ENCODE data around the gene TGFBR3.

TGFBR3 gene

GRCh38 chr1:91640877-91641526 is 244.9 kb downstream of the TGFBR3 start:
- Histone ChIP-seq H3K36me3 (ENCODE audit: insufficient read depth, low read length) (no peaks in the 10 kb centered on the region), H2AFZ (ENCODE audit: low read depth, low read length) (no peak overlapping the region), H3K4me3 (ENCODE audit: low read length) (no peak overlapping the region), H3K27me3 (ENCODE audit: insufficient read depth, low read length) (no peaks in the 10 kb centered on the region), H3K4me1 (ENCODE audit: insufficient read depth, low read length) (peaks cover 11% of the 10 kb centered on the region), H3K9me3 (ENCODE audit: low read length) (no peaks in the 10 kb centered on the region)

GRCh38 chr1:91637539-91637994 is 248.4 kb downstream of the TGFBR3 start:
- H2AFZ ChIP-seq (ENCODE audit: low read depth, low read length): no peak overlapping the region
- H3K4me1 ChIP-seq (ENCODE audit: insufficient read depth, low read length): peaks cover 2% of the 10 kb centered on the region
- no peaks in the 10 kb centered on the region for H3K27me3 ChIP-seq (ENCODE audit: insufficient read depth, low read length)
- no peaks in the 10 kb centered on the region for H3K36me3 ChIP-seq (ENCODE audit: insufficient read depth, low read length)
- no peaks in the 10 kb centered on the region for H3K9me3 ChIP-seq (ENCODE audit: low read length)
- H3K4me3 ChIP-seq (ENCODE audit: low read length): no peak overlapping the region

GRCh38 chr1:91635763-91636162 is 250.2 kb downstream of the TGFBR3 start:
- Histone ChIP-seq H2AFZ (ENCODE audit: low read depth, low read length) (no peak overlapping the region), H3K4me1 (ENCODE audit: insufficient read depth, low read length) (peaks cover 2% of the 10 kb centered on the region), H3K27me3 (ENCODE audit: insufficient read depth, low read length) (no peaks in the 10 kb centered on the region), H3K4me3 (ENCODE audit: low read length) (no peak overlapping the region), H3K36me3 (ENCODE audit: insufficient read depth, low read length) (no peaks in the 10 kb centered on the region), H3K9me3 (ENCODE audit: low read length) (no peaks in the 10 kb centered on the region)

- Histone ChIP-seq H3K9me3 (ENCODE audit: low read length) (no peaks in the 10 kb centered on the region), H3K27me3 (ENCODE audit: insufficient read depth, low read length) (no peaks in the 10 kb centered on the region), H3K36me3 (ENCODE audit: insufficient read depth, low read length) (no peaks in the 10 kb centered on the region), H2AFZ (ENCODE audit: low read depth, low read length) (no peak overlapping the region), H3K4me1 (ENCODE audit: insufficient read depth, low read length) (peaks cover 2% of the 10 kb centered on the region), H3K4me3 (ENCODE audit: low read length) (no peak overlapping the region)
Measured at GRCh38 chr1:91633438-91633837, 252.5 kb downstream of the TGFBR3 start.

- Histone ChIP-seq H3K27me3 (ENCODE audit: insufficient read depth, low read length) (no peaks in the 10 kb centered on the region), H3K4me1 (ENCODE audit: insufficient read depth, low read length) (peaks cover 1% of the 10 kb centered on the region), H3K9me3 (ENCODE audit: low read length) (no peaks in the 10 kb centered on the region), H3K36me3 (ENCODE audit: insufficient read depth, low read length) (no peaks in the 10 kb centered on the region), H3K4me3 (ENCODE audit: low read length) (no peak overlapping the region), H2AFZ (ENCODE audit: low read depth, low read length) (no peak overlapping the region)
Measured at GRCh38 chr1:91631718-91632330, 254.1 kb downstream of the TGFBR3 start.

GRCh38 chr1:91630803-91631202 is 255.1 kb downstream of the TGFBR3 start:
- Histone ChIP-seq H3K36me3 (ENCODE audit: insufficient read depth, low read length) (no peaks in the 10 kb centered on the region), H3K27me3 (ENCODE audit: insufficient read depth, low read length) (no peaks in the 10 kb centered on the region), H3K9me3 (ENCODE audit: low read length) (no peaks in the 10 kb centered on the region), H3K4me1 (ENCODE audit: insufficient read depth, low read length) (no peaks in the 10 kb centered on the region), H3K4me3 (ENCODE audit: low read length) (no peak overlapping the region), H2AFZ (ENCODE audit: low read depth, low read length) (no peak overlapping the region)
